ENCODE measurements around the gene C5orf47. TPM values are rescaled to one million over a fixed set of nuclear protein-coding genes. Genes with fewer than 3 reads are reported as not detected.
"Not testable (repeated sequence)": the region's sequence is repeated elsewhere in the genome, so short reads cannot be mapped to it uniquely, and the experiment has no call there.

The C5orf47 gene
- total and polyA plus RNA-seq, 2 of the 8 experiments (the other 6 are each of a cell fraction or from before 2014, with no cell fraction given): 0.11 TPM; not detected in 1

DNA sequence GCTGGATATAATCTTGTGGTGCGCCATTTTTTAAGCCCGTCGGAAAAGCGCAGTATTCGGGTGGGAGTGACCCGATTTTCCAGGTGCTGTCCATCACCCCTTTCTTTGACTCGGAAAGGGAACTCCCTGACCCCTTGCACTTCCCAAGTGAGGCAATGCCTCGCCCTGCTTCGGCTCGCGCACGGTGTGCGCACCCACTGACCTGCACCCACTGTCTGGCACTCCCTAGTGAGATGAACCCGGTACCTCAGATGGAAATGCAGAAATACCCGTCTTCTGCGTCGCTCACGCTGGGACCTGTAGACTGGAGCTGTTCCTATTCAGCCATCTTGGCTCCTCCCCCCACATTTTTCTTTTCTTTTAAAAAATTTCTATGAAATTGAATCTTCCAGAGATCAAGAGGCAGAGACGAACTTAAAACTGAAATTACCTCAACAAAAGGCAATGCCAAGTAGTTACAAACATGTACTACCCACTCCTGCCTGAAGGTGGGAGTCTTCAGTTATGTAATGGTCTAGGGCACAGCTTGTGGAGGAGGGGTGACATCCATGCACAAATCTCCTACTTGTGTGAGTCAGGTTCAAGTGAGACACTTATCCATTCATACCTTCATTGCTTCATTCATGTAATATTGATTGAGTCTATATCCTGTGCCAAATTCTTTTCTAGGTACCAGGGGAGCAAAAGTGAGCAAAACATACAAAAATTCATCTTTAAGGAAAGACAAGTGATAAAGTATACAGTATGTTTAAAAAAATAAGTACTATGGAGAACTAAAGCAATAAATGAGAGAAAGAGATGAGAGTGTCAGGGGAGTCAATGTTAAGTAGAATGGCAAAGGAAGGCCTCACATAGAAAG lies 31.3 kb downstream of the C5orf47 start:
- H2BK15ac ChIP-seq (ENCODE audit: low read length); H3K23ac ChIP-seq (ENCODE audit: insufficient read length); H3K4ac ChIP-seq (replicated peaks; ENCODE audit: insufficient read length, low read depth, low read length); H3K18ac ChIP-seq (ENCODE audit: extremely low read depth, low read length); H3K23me2 ChIP-seq (ENCODE audit: low read depth, low read length); H3K4me1 ChIP-seq (replicated peaks in 1 of 4; ENCODE audit: control insufficient read depth in 3 of 4, insufficient read depth in 4 of 4, low read length in 3 of 4); H4K8ac ChIP-seq (ENCODE audit: extremely low read depth, insufficient read depth, low read length); H3K9ac ChIP-seq (replicated peaks in 1 of 4; ENCODE audit: extremely low read depth in 1 of 4, low read depth in 3 of 4, low read length in 3 of 4); H4K5ac ChIP-seq (ENCODE audit: insufficient read length, low read depth, low read length); H2BK20ac ChIP-seq (ENCODE audit: low read length); H3K27me3 ChIP-seq (replicated peaks in 1 of 4; ENCODE audit: control insufficient read depth in 3 of 4, extremely low read depth in 1 of 4, insufficient read depth in 3 of 4, low read length in 3 of 4); H2AFZ ChIP-seq (ENCODE audit: low read length); H2BK120ac ChIP-seq (replicated peaks; ENCODE audit: low read depth, low read length); H4K20me1 ChIP-seq (replicated peaks in 1 of 2; ENCODE audit: control insufficient read depth in 1 of 2, insufficient read depth in 2 of 2, low read length in 2 of 2); H2AK5ac ChIP-seq (ENCODE audit: low read depth, low read length); H3K56ac ChIP-seq (replicated peaks; ENCODE audit: insufficient read length, low read depth, low read length); H2BK5ac ChIP-seq (ENCODE audit: low read depth, low read length); H3K14ac ChIP-seq (ENCODE audit: insufficient read length); H3K79me1 ChIP-seq (ENCODE audit: low read depth, low read length); H3K79me2 ChIP-seq (ENCODE audit: control insufficient read depth in 1 of 2, insufficient read depth in 2 of 2, low read length in 2 of 2); H3K9me3 ChIP-seq (ENCODE audit: insufficient read depth in 2 of 2, low read depth in 1 of 2, low read length in 1 of 2); H3K36me3 ChIP-seq (ENCODE audit: control insufficient read depth in 2 of 4, insufficient read depth in 4 of 4, low read length in 3 of 4); H2BK12ac ChIP-seq (ENCODE audit: low read depth, low read length); H4K91ac ChIP-seq (replicated peaks; ENCODE audit: insufficient read length, low read length); H3K27ac ChIP-seq (ENCODE audit: low read depth, low read length): not testable (repeated sequence)
- TF ChIP-seq, protein P1, sequence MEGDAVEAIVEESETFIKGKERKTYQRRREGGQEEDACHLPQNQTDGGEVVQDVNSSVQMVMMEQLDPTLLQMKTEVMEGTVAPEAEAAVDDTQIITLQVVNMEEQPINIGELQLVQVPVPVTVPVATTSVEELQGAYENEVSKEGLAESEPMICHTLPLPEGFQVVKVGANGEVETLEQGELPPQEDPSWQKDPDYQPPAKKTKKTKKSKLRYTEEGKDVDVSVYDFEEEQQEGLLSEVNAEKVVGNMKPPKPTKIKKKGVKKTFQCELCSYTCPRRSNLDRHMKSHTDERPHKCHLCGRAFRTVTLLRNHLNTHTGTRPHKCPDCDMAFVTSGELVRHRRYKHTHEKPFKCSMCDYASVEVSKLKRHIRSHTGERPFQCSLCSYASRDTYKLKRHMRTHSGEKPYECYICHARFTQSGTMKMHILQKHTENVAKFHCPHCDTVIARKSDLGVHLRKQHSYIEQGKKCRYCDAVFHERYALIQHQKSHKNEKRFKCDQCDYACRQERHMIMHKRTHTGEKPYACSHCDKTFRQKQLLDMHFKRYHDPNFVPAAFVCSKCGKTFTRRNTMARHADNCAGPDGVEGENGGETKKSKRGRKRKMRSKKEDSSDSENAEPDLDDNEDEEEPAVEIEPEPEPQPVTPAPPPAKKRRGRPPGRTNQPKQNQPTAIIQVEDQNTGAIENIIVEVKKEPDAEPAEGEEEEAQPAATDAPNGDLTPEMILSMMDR (IDR thresholded peaks at IDR 0.05; ENCODE audit: control extremely low read depth in 1 of 3, insufficient read depth in 1 of 3, low read depth in 1 of 3, low read length in 3 of 3): peak; percentile 27 to 81 (median 60)
- TF ChIP-seq CEBPB (IDR thresholded peaks at IDR 0.05; ENCODE audit: low read depth, low read length) (0 out of 2 replicates have a peak, but pooled peaks have one; percentile 1), RAD21 (IDR thresholded peaks at IDR 0.05 in 1 of 2, conservative IDR thresholded peaks at IDR 0.05 in 1 of 2; ENCODE audit: low read depth in 2 of 2, low read length in 2 of 2) (peak; percentile 90 to 91)
- CTCF ChIA-PET (ENCODE audit: partially characterized antibody): interaction anchor here (0.6 to 1.9 kb wide), 10 partner anchors 10 to 852 kb away, joined by 3 to 5 read pairs (median 3); no protein-coding TSS in a partner anchor
- H3K4me2 ChIP-seq (ENCODE audit: insufficient read depth in 1 of 2, low read depth in 2 of 2, low read length in 2 of 2): 0 out of 4 replicates have a peak overlapping the region, but pooled peaks of 1 of the 2 experiments have one; percentile 28
- FAIRE-seq (peak; percentile 99), DNase-seq (ENCODE audit: low read depth in 1 of 2, low spot score in 2 of 2) (peak; percentile 15 to 72)
- WGBS, 2 experiments (ENCODE audit: extremely low coverage in 1 of 2, insufficient coverage in 1 of 2, insufficient read length in 1 of 2, insufficient replicate concordance in 2 of 2, low coverage in 1 of 2, low lambda C conversion rate in 2 of 2, missing lambda C conversion rate in 1 of 2): 72% methylated on average over 6 of the region's 19 CpGs; no CpG with 5 or more reads in 1 of the 2 experiments
- POLR2A ChIA-PET (ENCODE audit: partially characterized antibody): interaction anchor here (1.1 kb wide), 1 partner anchor 297 kb away, joined by 3 read pairs; no protein-coding TSS in a partner anchor
- H3K4me3 ChIP-seq (ENCODE audit: extremely low read depth in 1 of 4, insufficient read depth in 2 of 4, low read depth in 3 of 4, low read length in 4 of 4): peak overlapping the region in 1 of 4 experiments; percentile 32; a peak in 2 of 8 replicates

All from H1 (cell line).